ENCODE measurements around the gene TMEM270.

DNA sequence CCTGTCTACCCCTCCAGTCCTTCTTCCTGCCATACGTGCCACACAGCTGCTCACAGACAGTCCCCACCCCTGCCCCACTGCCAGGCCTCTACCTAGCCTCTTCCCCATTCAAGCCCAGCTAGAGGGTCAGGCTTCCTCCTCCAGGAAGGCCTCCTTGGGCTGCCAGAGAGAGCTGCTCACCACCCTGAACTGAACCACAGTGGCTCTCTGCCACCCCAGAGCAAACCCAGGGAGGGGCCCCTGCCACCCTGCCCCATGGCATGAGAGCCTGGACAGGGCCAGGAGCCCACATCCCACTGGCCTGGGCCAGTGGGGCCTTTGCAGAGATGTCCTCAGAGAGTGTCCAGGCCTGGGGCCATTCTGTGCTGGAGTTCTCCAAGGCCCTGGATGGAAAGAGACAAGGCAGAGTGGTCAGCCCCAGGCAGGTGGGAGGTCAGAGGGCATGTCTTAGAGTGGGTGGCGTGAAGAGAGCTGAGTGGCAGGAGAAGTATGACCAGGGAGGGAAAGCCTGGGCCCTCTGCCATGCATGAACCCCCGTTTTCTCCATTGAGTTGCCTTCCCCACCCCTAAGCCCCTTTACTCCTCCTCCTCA is 40.4 kb downstream of the TMEM270 start:
- TF ChIP-seq POLR2AphosphoS5 (IDR thresholded peaks at IDR 0.05): no peak
- TF ChIP-seq, protein P1, sequence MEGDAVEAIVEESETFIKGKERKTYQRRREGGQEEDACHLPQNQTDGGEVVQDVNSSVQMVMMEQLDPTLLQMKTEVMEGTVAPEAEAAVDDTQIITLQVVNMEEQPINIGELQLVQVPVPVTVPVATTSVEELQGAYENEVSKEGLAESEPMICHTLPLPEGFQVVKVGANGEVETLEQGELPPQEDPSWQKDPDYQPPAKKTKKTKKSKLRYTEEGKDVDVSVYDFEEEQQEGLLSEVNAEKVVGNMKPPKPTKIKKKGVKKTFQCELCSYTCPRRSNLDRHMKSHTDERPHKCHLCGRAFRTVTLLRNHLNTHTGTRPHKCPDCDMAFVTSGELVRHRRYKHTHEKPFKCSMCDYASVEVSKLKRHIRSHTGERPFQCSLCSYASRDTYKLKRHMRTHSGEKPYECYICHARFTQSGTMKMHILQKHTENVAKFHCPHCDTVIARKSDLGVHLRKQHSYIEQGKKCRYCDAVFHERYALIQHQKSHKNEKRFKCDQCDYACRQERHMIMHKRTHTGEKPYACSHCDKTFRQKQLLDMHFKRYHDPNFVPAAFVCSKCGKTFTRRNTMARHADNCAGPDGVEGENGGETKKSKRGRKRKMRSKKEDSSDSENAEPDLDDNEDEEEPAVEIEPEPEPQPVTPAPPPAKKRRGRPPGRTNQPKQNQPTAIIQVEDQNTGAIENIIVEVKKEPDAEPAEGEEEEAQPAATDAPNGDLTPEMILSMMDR (IDR thresholded peaks at IDR 0.05): no peak
- TF ChIP-seq POLR2A (IDR thresholded peaks at IDR 0.05): no peak

All from sigmoid colon (tissue), 4 donors.